ENCODE measurements around the gene CAP2. TPM values are rescaled to one million over a fixed set of nuclear protein-coding genes. Genes with fewer than 3 reads are reported as not detected.

CAP2 gene
- total RNA-seq, 1 donor from 2014 or later, result 55.3 TPM

DNA sequence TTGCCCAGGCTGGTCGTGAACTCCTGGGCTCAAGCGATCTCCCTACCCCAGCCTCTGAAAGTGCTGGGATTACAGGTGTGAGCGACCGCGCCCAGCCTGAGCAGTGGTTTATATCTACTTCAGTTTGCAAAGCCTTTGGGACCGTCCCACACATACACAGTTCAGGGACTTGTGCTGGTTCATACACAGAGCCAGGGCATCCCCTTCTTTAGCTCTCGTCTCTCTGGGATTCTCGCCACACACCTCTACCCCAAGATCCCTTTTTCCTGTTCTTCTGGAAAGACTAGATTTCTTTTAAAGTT lies 12.5 kb downstream of the CAP2 start:
- Histone ChIP-seq H3K79me2 (ENCODE audit: insufficient read depth, low read length) (peaks cover 75% of the 10 kb centered on the region), H2AFZ (ENCODE audit: low read depth, low read length) (no peak overlapping the region), H3K36me3 (ENCODE audit: insufficient read depth, low read length) (no peaks in the 10 kb centered on the region), H4K20me1 (ENCODE audit: insufficient read depth, low read length) (peaks cover 14% of the 10 kb centered on the region), H3K27me3 (ENCODE audit: insufficient read depth, low read length) (no peaks in the 10 kb centered on the region), H3K9me3 (ENCODE audit: insufficient read depth, low read depth, low read length) (no peaks in the 10 kb centered on the region), H3K4me1 (ENCODE audit: insufficient read depth, low read length) (no peaks in the 10 kb centered on the region), H3K4me2 (ENCODE audit: low read length) (no peak overlapping the region), H3K27ac (ENCODE audit: low read depth, low read length) (no peak overlapping the region), H3K9ac (ENCODE audit: low read length) (no peak overlapping the region), H3K4me3 (ENCODE audit: insufficient read depth, low read depth, low read length) (no peak overlapping the region)
- FAIRE-seq (no peak), DNase-seq (ENCODE audit: low read depth) (no peak)
- Mint-ChIP-seq H3K4me1 (ENCODE audit: low read depth, unreplicated experiment) (peaks cover 3% of the 10 kb centered on the region), H3K9me3 (ENCODE audit: unreplicated experiment) (peaks cover 5% of the 10 kb centered on the region), H3K4me3 (ENCODE audit: unreplicated experiment) (no peak overlapping the region), H3K27ac (ENCODE audit: unreplicated experiment) (no peak overlapping the region), H3K27me3 (ENCODE audit: low read depth, unreplicated experiment) (no peaks in the 10 kb centered on the region), H3K36me3 (ENCODE audit: low read depth, unreplicated experiment) (peaks cover 9% of the 10 kb centered on the region)
- TF ChIP-seq EZH2 (IDR thresholded peaks at IDR 0.05; ENCODE audit: insufficient read depth, low read length), result no peak
- TF ChIP-seq, protein P1, sequence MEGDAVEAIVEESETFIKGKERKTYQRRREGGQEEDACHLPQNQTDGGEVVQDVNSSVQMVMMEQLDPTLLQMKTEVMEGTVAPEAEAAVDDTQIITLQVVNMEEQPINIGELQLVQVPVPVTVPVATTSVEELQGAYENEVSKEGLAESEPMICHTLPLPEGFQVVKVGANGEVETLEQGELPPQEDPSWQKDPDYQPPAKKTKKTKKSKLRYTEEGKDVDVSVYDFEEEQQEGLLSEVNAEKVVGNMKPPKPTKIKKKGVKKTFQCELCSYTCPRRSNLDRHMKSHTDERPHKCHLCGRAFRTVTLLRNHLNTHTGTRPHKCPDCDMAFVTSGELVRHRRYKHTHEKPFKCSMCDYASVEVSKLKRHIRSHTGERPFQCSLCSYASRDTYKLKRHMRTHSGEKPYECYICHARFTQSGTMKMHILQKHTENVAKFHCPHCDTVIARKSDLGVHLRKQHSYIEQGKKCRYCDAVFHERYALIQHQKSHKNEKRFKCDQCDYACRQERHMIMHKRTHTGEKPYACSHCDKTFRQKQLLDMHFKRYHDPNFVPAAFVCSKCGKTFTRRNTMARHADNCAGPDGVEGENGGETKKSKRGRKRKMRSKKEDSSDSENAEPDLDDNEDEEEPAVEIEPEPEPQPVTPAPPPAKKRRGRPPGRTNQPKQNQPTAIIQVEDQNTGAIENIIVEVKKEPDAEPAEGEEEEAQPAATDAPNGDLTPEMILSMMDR (IDR thresholded peaks at IDR 0.05; ENCODE audit: insufficient read depth, low read depth, low read length), result no peak

DNA sequence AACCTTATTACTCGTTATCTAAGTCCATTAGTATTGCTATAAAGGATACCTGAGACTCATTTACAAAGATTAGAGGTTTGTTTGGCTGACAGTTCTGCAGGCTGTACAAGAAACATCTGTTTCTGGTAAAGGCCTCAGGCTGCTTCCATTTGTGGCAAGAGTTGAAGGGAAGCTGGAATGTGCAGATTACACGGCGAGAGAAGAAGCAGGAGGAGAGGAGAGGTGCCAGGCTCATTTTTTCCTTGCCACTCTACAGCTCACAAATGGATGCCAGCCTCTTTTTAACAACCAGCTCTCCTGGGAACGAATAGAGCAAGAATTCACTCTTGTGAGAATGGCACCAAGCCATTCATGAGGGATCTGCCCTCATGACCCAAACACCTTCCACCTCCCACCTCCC lies 14.7 kb downstream of the CAP2 start:
- Histone ChIP-seq H3K79me2 (ENCODE audit: insufficient read depth, low read length) (peaks cover 78% of the 10 kb centered on the region), H4K20me1 (ENCODE audit: insufficient read depth, low read length) (peaks cover 3% of the 10 kb centered on the region), H3K9me3 (ENCODE audit: insufficient read depth, low read depth, low read length) (no peaks in the 10 kb centered on the region), H3K9ac (ENCODE audit: low read length) (no peak overlapping the region), H3K4me3 (ENCODE audit: insufficient read depth, low read depth, low read length) (no peak overlapping the region), H3K36me3 (ENCODE audit: insufficient read depth, low read length) (no peaks in the 10 kb centered on the region), H3K27me3 (ENCODE audit: insufficient read depth, low read length) (no peaks in the 10 kb centered on the region), H3K27ac (ENCODE audit: low read depth, low read length) (no peak overlapping the region), H3K4me2 (ENCODE audit: low read length) (no peak overlapping the region), H2AFZ (ENCODE audit: low read depth, low read length) (no peak overlapping the region), H3K4me1 (ENCODE audit: insufficient read depth, low read length) (peaks cover 8% of the 10 kb centered on the region)
- DNase-seq (ENCODE audit: low read depth) (no peak), FAIRE-seq (no peak)
- H3K4me1 Mint-ChIP-seq (ENCODE audit: low read depth, unreplicated experiment), result peaks cover 11% of the 10 kb centered on the region
- H3K9me3 Mint-ChIP-seq (ENCODE audit: unreplicated experiment), result peaks cover 5% of the 10 kb centered on the region
- peaks cover 9% of the 10 kb centered on the region for H3K36me3 Mint-ChIP-seq (ENCODE audit: low read depth, unreplicated experiment)
- no peaks in the 10 kb centered on the region for H3K27me3 Mint-ChIP-seq (ENCODE audit: low read depth, unreplicated experiment)
- TF ChIP-seq, protein P1 (IDR thresholded peaks at IDR 0.05; ENCODE audit: insufficient read depth, low read depth, low read length), result no peak
- H3K4me3 Mint-ChIP-seq (ENCODE audit: unreplicated experiment), result no peak overlapping the region
- peak overlapping the region; percentile 67 for H3K27ac Mint-ChIP-seq (ENCODE audit: unreplicated experiment)

DNA sequence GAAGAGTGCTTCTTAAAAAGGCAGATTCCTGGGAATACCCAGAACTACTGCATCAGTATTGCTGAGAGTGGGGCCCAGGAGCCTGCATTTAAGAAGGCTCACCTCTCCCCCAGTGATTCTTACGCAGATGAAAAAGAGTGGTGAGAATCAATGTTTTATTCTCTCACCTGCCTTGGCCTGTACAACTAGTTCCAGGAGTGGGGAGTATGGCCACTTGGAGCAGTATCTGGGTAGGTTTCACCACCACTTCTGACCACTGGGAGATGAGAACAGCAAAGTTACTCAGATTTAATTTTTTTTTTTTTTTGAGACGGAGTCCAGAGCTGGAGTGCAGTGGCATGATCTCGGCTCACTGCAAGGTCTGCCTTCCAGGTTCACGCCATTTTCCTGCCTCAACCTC lies 16.9 kb downstream of the CAP2 start:
- no peak overlapping the region for H3K27ac Mint-ChIP-seq (ENCODE audit: unreplicated experiment)
- H3K4me3 Mint-ChIP-seq (ENCODE audit: unreplicated experiment), result no peak overlapping the region
- no peaks in the 10 kb centered on the region for H3K36me3 ChIP-seq (ENCODE audit: insufficient read depth, low read length)
- no peak overlapping the region for H3K4me2 ChIP-seq (ENCODE audit: low read length)
- no peak overlapping the region for H3K27ac ChIP-seq (ENCODE audit: low read depth, low read length)
- H4K20me1 ChIP-seq (ENCODE audit: insufficient read depth, low read length), result peaks cover 3% of the 10 kb centered on the region
- FAIRE-seq (no peak), DNase-seq (ENCODE audit: low read depth) (no peak)
- H3K36me3 Mint-ChIP-seq (ENCODE audit: low read depth, unreplicated experiment), result peaks cover 9% of the 10 kb centered on the region
- peaks cover 18% of the 10 kb centered on the region for H3K4me1 ChIP-seq (ENCODE audit: insufficient read depth, low read length)
- H3K9me3 ChIP-seq (ENCODE audit: insufficient read depth, low read depth, low read length), result no peaks in the 10 kb centered on the region
- no peak overlapping the region for H3K9ac ChIP-seq (ENCODE audit: low read length)
- peaks cover 5% of the 10 kb centered on the region for H3K9me3 Mint-ChIP-seq (ENCODE audit: unreplicated experiment)
- H3K79me2 ChIP-seq (ENCODE audit: insufficient read depth, low read length), result peaks cover 72% of the 10 kb centered on the region
- no peaks in the 10 kb centered on the region for H3K27me3 Mint-ChIP-seq (ENCODE audit: low read depth, unreplicated experiment)
- peaks cover 25% of the 10 kb centered on the region for H3K4me1 Mint-ChIP-seq (ENCODE audit: low read depth, unreplicated experiment)
- no peak for TF ChIP-seq EZH2 (IDR thresholded peaks at IDR 0.05; ENCODE audit: insufficient read depth, low read length)
- TF ChIP-seq, protein P1 (IDR thresholded peaks at IDR 0.05; ENCODE audit: insufficient read depth, low read depth, low read length), result no peak
- H3K4me3 ChIP-seq (ENCODE audit: insufficient read depth, low read depth, low read length), result no peak overlapping the region
- no peaks in the 10 kb centered on the region for H3K27me3 ChIP-seq (ENCODE audit: insufficient read depth, low read length)
- no peak overlapping the region for H2AFZ ChIP-seq (ENCODE audit: low read depth, low read length)
